GM12891 (cell line): ENCODE results near the gene NPIPB2.

Experiments used
- PAX5 ChIP-seq: IDR thresholded peaks from 2 replicates; pipeline ENCODE4 v1.6.1; 2011; ENCODE audit warnings: low read length, moderate library complexity, mild to moderate bottlenecking; ENCODE audit not compliant: insufficient read depth, severe bottlenecking
- POLR2A ChIP-seq: IDR thresholded peaks from 2 replicates; pipeline ENCODE4 v1.6.1; 2011; ENCODE audit warnings: low read depth, low read length, control low read depth
- POLR2AphosphoS5 ChIP-seq: IDR thresholded peaks from 2 replicates; pipeline ENCODE4 v1.6.1; 2011; ENCODE audit warnings: low read depth, low read length, control low read depth
- TAF1 ChIP-seq: IDR thresholded peaks from 2 replicates; pipeline ENCODE4 v1.6.1; 2011; ENCODE audit warnings: low read depth, low read length, control low read depth

DNA sequence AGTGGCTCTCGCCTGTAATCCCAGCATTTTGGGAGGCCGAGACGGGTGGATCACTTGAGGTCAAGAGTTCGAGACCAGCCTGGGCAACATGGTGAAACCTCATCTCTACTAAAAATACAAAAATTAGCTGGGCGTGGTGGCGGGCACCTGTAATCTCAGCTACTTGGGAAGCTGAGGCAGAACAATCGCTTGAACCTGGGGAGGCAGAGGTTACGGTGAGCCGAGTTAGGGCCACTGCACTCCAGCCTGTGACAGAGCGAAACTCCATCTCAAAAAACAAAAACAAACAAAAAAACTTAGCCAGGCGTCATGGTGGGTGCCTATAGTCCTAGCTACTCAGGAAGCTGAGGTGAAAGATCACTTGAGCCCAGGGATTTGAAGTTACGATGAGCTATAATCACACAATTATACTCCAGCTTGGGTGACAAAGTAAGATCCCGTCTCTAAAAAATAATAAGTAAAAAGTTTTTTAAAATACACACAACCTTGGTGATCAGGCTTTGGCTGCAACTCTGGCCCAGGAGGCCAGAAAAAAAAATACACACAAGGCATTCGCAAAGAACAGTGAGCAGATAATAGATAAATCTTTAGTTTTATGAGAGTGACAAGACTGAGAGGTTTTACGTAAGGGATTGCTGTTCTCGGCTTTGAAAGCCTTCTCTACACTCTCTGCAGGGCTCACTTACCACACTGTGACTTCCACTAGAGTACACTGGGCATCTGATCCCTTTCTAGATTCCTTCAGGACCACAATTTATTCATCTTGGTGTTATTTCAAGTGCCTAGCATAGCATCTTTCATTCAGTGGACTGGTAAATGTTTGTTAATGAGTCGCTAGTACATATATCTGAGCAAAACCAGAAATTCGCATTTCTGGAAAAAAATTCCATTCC lies 31.9 kb downstream of the NPIPB2 start:
- no peak for TF ChIP-seq POLR2A
- no peak for TF ChIP-seq TAF1
- TF ChIP-seq POLR2AphosphoS5: no peak
- TF ChIP-seq PAX5: no peak
